ENCODE results near the gene NUBP2.

NUBP2 gene

GRCh38 chr16:1752853-1753252 is 29.9 kb upstream of the NUBP2 start:
- TF ChIP-seq, protein P1, sequence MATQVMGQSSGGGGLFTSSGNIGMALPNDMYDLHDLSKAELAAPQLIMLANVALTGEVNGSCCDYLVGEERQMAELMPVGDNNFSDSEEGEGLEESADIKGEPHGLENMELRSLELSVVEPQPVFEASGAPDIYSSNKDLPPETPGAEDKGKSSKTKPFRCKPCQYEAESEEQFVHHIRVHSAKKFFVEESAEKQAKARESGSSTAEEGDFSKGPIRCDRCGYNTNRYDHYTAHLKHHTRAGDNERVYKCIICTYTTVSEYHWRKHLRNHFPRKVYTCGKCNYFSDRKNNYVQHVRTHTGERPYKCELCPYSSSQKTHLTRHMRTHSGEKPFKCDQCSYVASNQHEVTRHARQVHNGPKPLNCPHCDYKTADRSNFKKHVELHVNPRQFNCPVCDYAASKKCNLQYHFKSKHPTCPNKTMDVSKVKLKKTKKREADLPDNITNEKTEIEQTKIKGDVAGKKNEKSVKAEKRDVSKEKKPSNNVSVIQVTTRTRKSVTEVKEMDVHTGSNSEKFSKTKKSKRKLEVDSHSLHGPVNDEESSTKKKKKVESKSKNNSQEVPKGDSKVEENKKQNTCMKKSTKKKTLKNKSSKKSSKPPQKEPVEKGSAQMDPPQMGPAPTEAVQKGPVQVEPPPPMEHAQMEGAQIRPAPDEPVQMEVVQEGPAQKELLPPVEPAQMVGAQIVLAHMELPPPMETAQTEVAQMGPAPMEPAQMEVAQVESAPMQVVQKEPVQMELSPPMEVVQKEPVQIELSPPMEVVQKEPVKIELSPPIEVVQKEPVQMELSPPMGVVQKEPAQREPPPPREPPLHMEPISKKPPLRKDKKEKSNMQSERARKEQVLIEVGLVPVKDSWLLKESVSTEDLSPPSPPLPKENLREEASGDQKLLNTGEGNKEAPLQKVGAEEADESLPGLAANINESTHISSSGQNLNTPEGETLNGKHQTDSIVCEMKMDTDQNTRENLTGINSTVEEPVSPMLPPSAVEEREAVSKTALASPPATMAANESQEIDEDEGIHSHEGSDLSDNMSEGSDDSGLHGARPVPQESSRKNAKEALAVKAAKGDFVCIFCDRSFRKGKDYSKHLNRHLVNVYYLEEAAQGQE (IDR thresholded peaks at IDR 0.05; ENCODE audit: insufficient read depth in 1 of 2, low read depth in 2 of 2, low read length in 2 of 2): no peak

GRCh38 chr16:1754204-1754603 is 28.6 kb upstream of the NUBP2 start:
- TF ChIP-seq POLR2AphosphoS5 (IDR thresholded peaks at IDR 0.05; ENCODE audit: low read depth, low read length) (no peak), TAF1 (IDR thresholded peaks at IDR 0.05; ENCODE audit: borderline replicate concordance, insufficient read depth, low read length) (no peak), FOXP2 (optimal IDR thresholded peaks at IDR 0.05; ENCODE audit: borderline replicate concordance, extremely low read depth, extremely low read length, insufficient read depth) (no peak), SIN3A (IDR thresholded peaks at IDR 0.05; ENCODE audit: borderline replicate concordance, insufficient read depth, low read length) (no peak)
- TF ChIP-seq, protein P1 (IDR thresholded peaks at IDR 0.05; ENCODE audit: insufficient read depth in 1 of 2, low read depth in 2 of 2, low read length in 2 of 2): no peak

- TF ChIP-seq, protein P1 (IDR thresholded peaks at IDR 0.05; ENCODE audit: insufficient read depth in 1 of 2, low read depth in 2 of 2, low read length in 2 of 2): no peak
- no peak for TF ChIP-seq SIN3A (IDR thresholded peaks at IDR 0.05; ENCODE audit: borderline replicate concordance, insufficient read depth, low read length)
- no peak; the same call in 1 of the 2 replicates for TF ChIP-seq POLR2AphosphoS5 (IDR thresholded peaks at IDR 0.05; ENCODE audit: low read depth, low read length)
- TF ChIP-seq TAF1 (IDR thresholded peaks at IDR 0.05; ENCODE audit: borderline replicate concordance, insufficient read depth, low read length): no peak
- no peak for TF ChIP-seq FOXP2 (optimal IDR thresholded peaks at IDR 0.05; ENCODE audit: borderline replicate concordance, extremely low read depth, extremely low read length, insufficient read depth)
These were observed 24.9 kb upstream of the NUBP2 start for GRCh38 chr16:1757714-1758461.

DNA sequence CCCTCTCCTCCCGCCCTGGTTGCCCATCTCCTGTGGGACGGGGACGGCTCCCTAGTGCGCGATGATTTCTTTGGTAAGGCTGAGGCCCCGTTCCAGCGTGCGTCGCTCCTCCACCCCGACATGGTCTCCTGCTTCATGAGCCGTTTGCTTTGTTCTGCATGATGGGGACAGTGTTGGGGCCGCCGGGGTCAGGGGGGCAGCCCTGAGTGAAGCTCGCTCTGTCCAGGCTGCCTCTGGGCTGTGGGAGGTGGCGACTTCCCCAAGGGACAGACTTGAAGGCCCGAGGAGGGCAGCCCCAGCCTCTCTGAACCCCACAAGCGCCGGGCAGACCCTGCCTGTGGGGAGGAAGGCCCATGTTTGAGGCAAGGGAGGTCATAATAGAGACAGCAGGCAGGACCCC is 23.8 kb upstream of the NUBP2 start:
- TF ChIP-seq, protein P1 (IDR thresholded peaks at IDR 0.05; ENCODE audit: insufficient read depth in 1 of 2, low read depth in 2 of 2, low read length in 2 of 2): no peak
- no peak for TF ChIP-seq SIN3A (IDR thresholded peaks at IDR 0.05; ENCODE audit: borderline replicate concordance, insufficient read depth, low read length)
- TF ChIP-seq FOXP2 (optimal IDR thresholded peaks at IDR 0.05; ENCODE audit: borderline replicate concordance, extremely low read depth, extremely low read length, insufficient read depth): no peak
- TF ChIP-seq POLR2AphosphoS5 (IDR thresholded peaks at IDR 0.05; ENCODE audit: low read depth, low read length): no peak
- TF ChIP-seq TAF1 (IDR thresholded peaks at IDR 0.05; ENCODE audit: borderline replicate concordance, insufficient read depth, low read length): no peak

- TF ChIP-seq FOXP2 (optimal IDR thresholded peaks at IDR 0.05; ENCODE audit: borderline replicate concordance, extremely low read depth, extremely low read length, insufficient read depth): no peak
- TF ChIP-seq, protein P1 (IDR thresholded peaks at IDR 0.05; ENCODE audit: insufficient read depth in 1 of 2, low read depth in 2 of 2, low read length in 2 of 2): no peak
- no peak for TF ChIP-seq SIN3A (IDR thresholded peaks at IDR 0.05; ENCODE audit: borderline replicate concordance, insufficient read depth, low read length)
- TF ChIP-seq POLR2AphosphoS5 (IDR thresholded peaks at IDR 0.05; ENCODE audit: low read depth, low read length): no peak
- no peak for TF ChIP-seq TAF1 (IDR thresholded peaks at IDR 0.05; ENCODE audit: borderline replicate concordance, insufficient read depth, low read length)
These were observed 23.2 kb upstream of the NUBP2 start for GRCh38 chr16:1759511-1759910.

Data from PFSK-1 (cell line).